K562 (cell line): ENCODE measurements around the gene CKLF. TPM values are rescaled to one million over a fixed set of nuclear protein-coding genes. Genes with fewer than 3 reads are reported as not detected.

ENCODE experiments used
- ARHGAP35 ChIP-seq: fragments of 450-650 bp; IDR thresholded peaks from 2 replicates; pipeline ENCODE4 v1.6.1; 2018; ENCODE audit not compliant: partially characterized antibody
- BRF1 ChIP-seq: IDR thresholded peaks from 3 replicates; pipeline ENCODE4 v1.6.1; 2011; ENCODE audit warnings: borderline replicate concordance, mild to moderate bottlenecking; ENCODE audit not compliant: insufficient read length; ENCODE audit errors: extremely low read depth
- CAMTA2 ChIP-seq: fragments of 250-450 bp; sonication (Bioruptor Pico); conservative IDR thresholded peaks from 2 replicates; pipeline ENCODE4 v1.5.1; 2022
- ERF ChIP-seq: fragments of 450-650 bp; formaldehyde crosslinking; IDR thresholded peaks from 2 replicates; pipeline ENCODE4 v1.4.0; 2020; ENCODE audit warnings: mild to moderate bottlenecking, mixed read lengths
- HEY1 ChIP-seq: fragments of 250-450 bp; sonication (Bioruptor Pico); IDR thresholded peaks from 2 replicates; pipeline ENCODE4 v1.5.0; 2020; ENCODE audit warnings: mild to moderate bottlenecking, moderate library complexity, borderline replicate concordance
- MAFF ChIP-seq: IDR thresholded peaks from 2 replicates; pipeline ENCODE4 v1.6.1; 2012; ENCODE audit warnings: low read length, improper control_type of control experiment
- MTA3 ChIP-seq: fragments of 450-650 bp; formaldehyde crosslinking; IDR thresholded peaks from 2 replicates; pipeline ENCODE4 v1.6.1; 2017; ENCODE audit warnings: mild to moderate bottlenecking, borderline replicate concordance
- MXI1 ChIP-seq: IDR thresholded peaks from 2 replicates; pipeline ENCODE4 v1.6.1; 2011; ENCODE audit warnings: low read depth, mild to moderate bottlenecking, improper control_type of control experiment, low read length
- SRSF1 ChIP-seq: fragments of 200-400 bp; formaldehyde crosslinking; IDR thresholded peaks from 2 replicates; pipeline ENCODE4 v1.6.1; 2017; ENCODE audit warnings: mild to moderate bottlenecking, low read depth, low read length, moderate library complexity
- TAF9B ChIP-seq: fragments of 450-650 bp; IDR thresholded peaks from 2 replicates; pipeline ENCODE4 v1.6.1; 2018; ENCODE audit warnings: mild to moderate bottlenecking; ENCODE audit not compliant: partially characterized antibody
- ZBTB49 ChIP-seq: sonication (generic); formaldehyde crosslinking; IDR thresholded peaks from 2 replicates; pipeline ENCODE4 v1.8.0; 2022; ENCODE audit warnings: missing genetic modification reagents, mild to moderate bottlenecking, borderline replicate concordance
- ZBTB8A ChIP-seq: fragments of 450-650 bp; IDR thresholded peaks from 2 replicates; pipeline ENCODE4 v1.6.1; 2018; ENCODE audit warnings: mild to moderate bottlenecking, moderate library complexity; ENCODE audit not compliant: partially characterized antibody
- ZKSCAN1 ChIP-seq: fragments of 150-350 bp; IDR thresholded peaks from 2 replicates; pipeline ENCODE4 v1.6.1; 2016; ENCODE audit warnings: low read depth, low read length
- ZNF407 ChIP-seq: fragments of 450-650 bp; IDR thresholded peaks from 2 replicates; pipeline ENCODE4 v1.6.1; 2016; ENCODE audit warnings: low read depth
- ZNF449 ChIP-seq: fragments of 250-450 bp; sonication (Bioruptor Pico); IDR thresholded peaks from 2 replicates; pipeline ENCODE4 v1.8.0; 2022; ENCODE audit warnings: moderate library complexity, mild to moderate bottlenecking, inconsistent platforms
- ZNF668 ChIP-seq: fragments of 250-450 bp; sonication (Bioruptor Pico); IDR thresholded peaks from 2 replicates; pipeline ENCODE4 v1.8.0; 2022; ENCODE audit warnings: mild to moderate bottlenecking, inconsistent platforms
- ZNF830 ChIP-seq: fragments of 250-450 bp; sonication (Bioruptor Pico); IDR thresholded peaks from 2 replicates; pipeline ENCODE4 v1.5.0; 2021; ENCODE audit warnings: mild to moderate bottlenecking
- polyA plus RNA-seq, 8 experiments: library from polyadenylated mRNA; depleted of rRNA in 4 of 8; stranded (reverse) in 5 of 8; unstranded in 3 of 8; fragments of >200 nt; fragmentation: Nextera tagmentation in 2 of 8; fragmentation: Illumina TruSeq in 1 of 8; extraction: Ambion mirVana in 2 of 8; extraction: Trizol in 1 of 8; gene quantifications; 2 replicates each; pipeline versions ENCODE4 v1.2.1 to v1.2.3, GENCODE V29; 2011 to 2014; ENCODE audit warnings: inconsistent platforms in 1 of 8, missing spikeins in 1 of 8
- total RNA-seq, 7 experiments: library from RNA; depleted of rRNA in 6 of 7; stranded (reverse); fragments of >200 nt in 6 of 7; fragmentation: Illumina TruSeq in 2 of 7; extraction: Trizol in 2 of 7; gene quantifications; 2 replicates each; pipeline versions ENCODE4 v1.2.1 to v1.2.3, GENCODE V29; 2011 to 2021; ENCODE audit warnings: low replicate concordance in 1 of 7

The CKLF gene
- total and polyA plus RNA-seq, 9 of the 15 experiments (the other 6 are each of a cell fraction or from before 2014, with no cell fraction given), result 84.8 to 322 (median 118) TPM

- TF ChIP-seq TAF9B (peak; percentile 65), ZKSCAN1 (no peak), ZNF668 (CRISPR knock-in tag) (no peak), MAFF (no peak), HEY1 (CRISPR knock-in tag) (no peak), ZNF449 (CRISPR knock-in tag) (no peak), ZNF830 (CRISPR knock-in tag) (no peak), BRF1 (no peak), ZNF407 (no peak), CAMTA2 (CRISPR knock-in tag) (no peak), SRSF1 (no peak), ZBTB8A (no peak), ARHGAP35 (no peak), ZBTB49 (no peak), ERF (no peak), MTA3 (no peak), MXI1 (peak; percentile 75)
Observed at GRCh38 chr16:66516808-66517585, 35.4 kb upstream of the CKLF start (continued).
